Adrenal gland (tissue), 5 donors: Measurements from ENCODE around the gene LAMB4.

Experiments
- CTCF ChIP-seq, 6 experiments: fragments of 450-650 bp in 4 of 6; fragments of 200-600 bp in 2 of 6; sonication (generic) in 1 of 6; IDR thresholded peaks; 1 replicate in 5 of 6; 2 replicates in 1 of 6; pipeline versions ENCODE4 v1.5.1 to v1.8.0; 2016 to 2021; ENCODE audit warnings: antibody characterized with exemption in 6 of 6, mild to moderate bottlenecking in 2 of 6, moderate library complexity in 1 of 6
- POLR2A ChIP-seq, 2 donors: fragments of 450-650 bp; IDR thresholded peaks; one replicate each; pipeline ENCODE4 v1.6.1; 2017; ENCODE audit warnings: antibody characterized with exemption in 2 of 2, mild to moderate bottlenecking in 2 of 2, moderate library complexity in 1 of 2
- donor health status: DM: no; HTN: no; CAD: no.

- TF ChIP-seq CTCF (IDR thresholded peaks at IDR 0.05) (no peak), POLR2A (IDR thresholded peaks at IDR 0.05) (no peak)
Measured at GRCh38 chr7:108046952-108047506, 83.1 kb downstream of the LAMB4 start.
